Endodermal cell (in vitro differentiated cells): ENCODE measurements around the gene RPH3AL. TPM values are rescaled to one million over a fixed set of nuclear protein-coding genes. Genes with fewer than 3 reads are reported as not detected.

Source experiments
- DNase-seq: peaks from one replicate; pipeline ENCODE4 v3.0.0-alpha.2; 2017
- H3K27ac ChIP-seq: 2 replicates; pipeline ENCODE4 v1.5.1; 2013; ENCODE audit warnings: mild to moderate bottlenecking, low read depth, low read length, moderate library complexity
- H3K27me3 ChIP-seq: 2 replicates; pipeline ENCODE4 v1.6.1; 2013; ENCODE audit warnings: mild to moderate bottlenecking, low read length, moderate library complexity; ENCODE audit not compliant: insufficient read depth, control insufficient read depth, poor library complexity, severe bottlenecking
- H3K36me3 ChIP-seq: 2 replicates; pipeline ENCODE4 v1.7.0; 2013; ENCODE audit warnings: mild to moderate bottlenecking, low read length, moderate library complexity; ENCODE audit not compliant: control insufficient read depth, insufficient read depth
- H3K4me1 ChIP-seq: one replicate; pipeline ENCODE4 v1.7.0; 2013; ENCODE audit warnings: low read length; ENCODE audit not compliant: control insufficient read depth, insufficient read depth
- H3K4me3 ChIP-seq: 2 replicates; pipeline ENCODE4 v1.5.1; 2013; ENCODE audit warnings: mild to moderate bottlenecking, low read length, moderate library complexity
- H3K9ac ChIP-seq: 2 replicates; pipeline ENCODE4 v1.6.1; 2013; ENCODE audit warnings: mild to moderate bottlenecking, low read length, moderate library complexity; ENCODE audit not compliant: poor library complexity, severe bottlenecking; ENCODE audit errors: extremely low read depth
- H3K9me3 ChIP-seq: 2 replicates; pipeline ENCODE4 v1.6.1; 2013; ENCODE audit warnings: mild to moderate bottlenecking, low read length, moderate library complexity; ENCODE audit not compliant: control insufficient read depth
- H3K27ac Mint-ChIP-seq: 2 replicates; pipeline ENCODE4 v1.8.0; 2020; ENCODE audit warnings: mixed read lengths
- H3K27me3 Mint-ChIP-seq: 2 replicates; pipeline ENCODE4 v1.8.0; 2021; ENCODE audit warnings: mild to moderate bottlenecking, mixed read lengths; ENCODE audit not compliant: insufficient read depth
- H3K36me3 Mint-ChIP-seq: 2 replicates; pipeline ENCODE4 v1.8.0; 2020; ENCODE audit warnings: low read depth, mixed read lengths
- H3K4me1 Mint-ChIP-seq: 2 replicates; pipeline ENCODE4 v1.8.0; 2020; ENCODE audit warnings: mixed read lengths
- H3K4me3 Mint-ChIP-seq: 2 replicates; pipeline ENCODE4 v1.8.0; 2020; ENCODE audit warnings: mild to moderate bottlenecking, moderate library complexity, mixed read lengths
- H3K9me3 Mint-ChIP-seq: 2 replicates; pipeline ENCODE4 v1.8.0; 2020; ENCODE audit warnings: mild to moderate bottlenecking, mixed read lengths
- WGBS, 2 experiments: methylation state at CpG; one replicate each; pipeline versions ENCODE4 v1.1.5 to v1.1.7; 2013; ENCODE audit warnings: missing lambda C conversion rate in 2 of 2, mixed read lengths in 1 of 2; ENCODE audit not compliant: insufficient coverage in 1 of 2, insufficient read length in 1 of 2; 5-methylcytosine and 5-hydroxymethylcytosine counted together
- total RNA-seq, 2 donors: library from RNA; stranded (reverse); fragmentation: NEBNext Ultra II Directional in 1 of 2; extraction: Animal tissue kit (Norgen Biotek cat#: 25700) in 1 of 2; gene quantifications; 2 replicates in 1 of 2; 3 replicates in 1 of 2; pipeline ENCODE4 v1.2.1, GENCODE V29; 2021
- TF ChIP-seq, protein P1 (sequence below): fragments of 200-600 bp; sonication (generic); conservative IDR thresholded peaks from 2 replicates; pipeline ENCODE4 v1.5.0; 2021; ENCODE audit warnings: antibody characterized with exemption, mild to moderate bottlenecking

Gene RPH3AL
- total RNA-seq, 2 donors from 2014 or later = 14.7 to 16.9 TPM

DNA sequence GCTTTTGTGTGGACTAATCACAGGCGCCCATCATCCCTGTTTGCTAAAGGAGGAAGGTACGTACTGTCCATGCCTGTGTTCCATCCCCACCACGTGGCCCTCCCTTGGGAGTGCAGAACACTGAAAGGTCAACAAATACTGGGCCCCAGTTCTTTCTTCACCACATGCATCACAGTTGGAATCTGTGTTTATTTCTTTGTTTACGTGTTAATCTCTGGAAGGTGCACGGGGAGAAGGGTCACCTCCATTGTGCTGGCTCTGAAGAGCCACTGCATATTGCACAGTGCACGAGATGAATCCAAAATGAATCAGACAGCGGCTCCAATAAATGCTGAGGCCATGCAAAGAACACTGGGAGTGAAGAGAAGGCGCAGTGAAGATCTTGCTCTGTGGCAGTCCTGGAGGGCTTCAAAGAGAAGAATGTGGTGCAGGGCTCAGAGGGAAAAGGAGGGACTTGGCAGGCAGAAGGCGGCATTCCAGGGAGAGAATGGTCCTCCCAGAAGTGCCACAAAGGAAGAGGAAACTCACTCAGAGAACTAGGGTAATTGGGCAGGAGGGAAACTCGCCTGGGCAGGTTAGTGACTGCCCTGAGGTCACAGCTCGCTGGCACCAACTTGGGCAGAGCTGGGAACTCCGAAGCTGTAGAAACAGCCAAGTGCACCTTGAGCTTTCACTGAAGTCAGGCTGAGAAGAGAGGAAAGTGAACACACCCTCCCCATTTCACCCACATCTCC is 3.7 kb downstream of the RPH3AL start:
- Mint-ChIP-seq H3K27ac (no peak overlapping the region), H3K36me3 (no peaks in the 10 kb centered on the region), H3K9me3 (no peaks in the 10 kb centered on the region), H3K27me3 (no peaks in the 10 kb centered on the region), H3K4me3 (no peak overlapping the region), H3K4me1 (peaks cover 22% of the 10 kb centered on the region)
- Histone ChIP-seq H3K4me3 (no peak overlapping the region), H3K4me1 (peaks cover 15% of the 10 kb centered on the region), H3K27me3 (no peaks in the 10 kb centered on the region), H3K9ac (no peak overlapping the region), H3K36me3 (no peaks in the 10 kb centered on the region), H3K27ac (no peak overlapping the region), H3K9me3 (no peaks in the 10 kb centered on the region)
- TF ChIP-seq, protein P1, sequence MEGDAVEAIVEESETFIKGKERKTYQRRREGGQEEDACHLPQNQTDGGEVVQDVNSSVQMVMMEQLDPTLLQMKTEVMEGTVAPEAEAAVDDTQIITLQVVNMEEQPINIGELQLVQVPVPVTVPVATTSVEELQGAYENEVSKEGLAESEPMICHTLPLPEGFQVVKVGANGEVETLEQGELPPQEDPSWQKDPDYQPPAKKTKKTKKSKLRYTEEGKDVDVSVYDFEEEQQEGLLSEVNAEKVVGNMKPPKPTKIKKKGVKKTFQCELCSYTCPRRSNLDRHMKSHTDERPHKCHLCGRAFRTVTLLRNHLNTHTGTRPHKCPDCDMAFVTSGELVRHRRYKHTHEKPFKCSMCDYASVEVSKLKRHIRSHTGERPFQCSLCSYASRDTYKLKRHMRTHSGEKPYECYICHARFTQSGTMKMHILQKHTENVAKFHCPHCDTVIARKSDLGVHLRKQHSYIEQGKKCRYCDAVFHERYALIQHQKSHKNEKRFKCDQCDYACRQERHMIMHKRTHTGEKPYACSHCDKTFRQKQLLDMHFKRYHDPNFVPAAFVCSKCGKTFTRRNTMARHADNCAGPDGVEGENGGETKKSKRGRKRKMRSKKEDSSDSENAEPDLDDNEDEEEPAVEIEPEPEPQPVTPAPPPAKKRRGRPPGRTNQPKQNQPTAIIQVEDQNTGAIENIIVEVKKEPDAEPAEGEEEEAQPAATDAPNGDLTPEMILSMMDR = no peak
- no peak for DNase-seq
- 73 to 84% methylated on average over 9 to 12 of the region's 12 CpGs for WGBS, 2 experiments

DNA sequence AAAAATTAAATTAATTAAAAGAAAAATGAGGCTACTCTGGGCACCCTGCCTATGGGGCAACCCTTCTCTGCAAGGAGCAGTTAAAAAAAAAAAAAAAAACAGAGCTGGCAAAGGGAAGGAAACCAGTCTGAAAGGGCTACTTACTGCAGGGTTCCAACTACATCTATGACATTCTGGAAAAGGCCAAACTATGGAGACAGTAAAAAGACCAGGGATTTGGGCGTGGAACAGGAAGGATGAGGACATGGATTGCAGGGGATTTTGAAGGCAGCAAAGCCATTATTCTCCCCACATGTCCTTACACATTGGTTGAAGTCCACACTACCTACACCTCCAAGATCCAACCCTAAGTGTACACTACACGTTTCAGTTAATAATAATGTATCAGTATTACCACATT is 4.6 kb downstream of the RPH3AL start:
- H3K9me3 ChIP-seq = no peaks in the 10 kb centered on the region
- no peaks in the 10 kb centered on the region for H3K27me3 ChIP-seq
- H3K4me3 Mint-ChIP-seq = no peak overlapping the region
- H3K27ac Mint-ChIP-seq = no peak overlapping the region
- H3K4me1 ChIP-seq = peaks cover 11% of the 10 kb centered on the region
- peaks cover 2% of the 10 kb centered on the region for H3K27me3 Mint-ChIP-seq
- no peaks in the 10 kb centered on the region for H3K36me3 ChIP-seq
- DNase-seq = no peak
- H3K36me3 Mint-ChIP-seq = no peaks in the 10 kb centered on the region
- H3K9me3 Mint-ChIP-seq = no peaks in the 10 kb centered on the region
- WGBS, 2 experiments = 80 to 88% methylated on average over 1 to 2 of the region's 2 CpGs
- TF ChIP-seq, protein P1 = no peak
- H3K27ac ChIP-seq = no peak overlapping the region
- no peak overlapping the region for H3K4me3 ChIP-seq
- H3K9ac ChIP-seq = no peak overlapping the region
- peaks cover 16% of the 10 kb centered on the region for H3K4me1 Mint-ChIP-seq

DNA sequence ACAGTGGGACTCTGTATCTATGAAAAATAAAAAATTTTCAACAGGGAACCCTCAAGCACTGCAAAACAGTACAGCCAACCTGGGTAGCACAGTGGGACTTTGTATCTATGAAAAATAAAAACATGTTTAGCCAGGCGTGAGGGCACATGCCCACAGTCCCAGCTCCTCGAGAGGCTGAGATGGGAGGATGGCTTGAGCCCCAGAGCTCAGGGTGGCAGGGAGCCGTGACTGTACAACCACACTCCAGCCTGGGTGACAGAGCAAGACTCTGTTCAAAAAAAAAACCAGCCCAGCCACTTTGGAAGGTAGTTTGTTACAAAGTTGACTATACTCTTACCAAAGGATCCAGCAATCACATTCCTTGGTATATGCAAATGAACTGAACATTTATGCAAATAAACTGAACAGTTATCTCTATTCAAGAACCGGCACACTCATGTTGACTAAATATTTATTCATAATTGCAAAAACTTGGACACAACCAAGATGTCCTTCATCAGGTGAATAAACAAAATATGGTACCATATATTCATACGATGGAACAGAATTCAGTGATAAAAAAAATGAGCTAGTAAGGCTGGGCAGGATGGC is 5.2 kb downstream of the RPH3AL start:
- Mint-ChIP-seq H3K4me3 (no peak overlapping the region), H3K36me3 (no peaks in the 10 kb centered on the region), H3K27ac (no peak overlapping the region), H3K4me1 (peaks cover 10% of the 10 kb centered on the region), H3K27me3 (peaks cover 2% of the 10 kb centered on the region), H3K9me3 (no peaks in the 10 kb centered on the region)
- WGBS, 2 experiments = 94 to 100% methylated on average over 4 to 5 of the region's 5 CpGs
- Histone ChIP-seq H3K9me3 (no peaks in the 10 kb centered on the region), H3K4me3 (no peak overlapping the region), H3K27ac (no peak overlapping the region), H3K9ac (no peak overlapping the region), H3K4me1 (peaks cover 6% of the 10 kb centered on the region), H3K27me3 (no peaks in the 10 kb centered on the region), H3K36me3 (no peaks in the 10 kb centered on the region)
- no peak for DNase-seq
- TF ChIP-seq, protein P1 = no peak
